Measurements from ENCODE around the gene STX17.
"Not testable (repeated sequence)": the region's sequence is repeated elsewhere in the genome, so short reads cannot be mapped to it uniquely, and the experiment has no call there.

The STX17 gene

DNA sequence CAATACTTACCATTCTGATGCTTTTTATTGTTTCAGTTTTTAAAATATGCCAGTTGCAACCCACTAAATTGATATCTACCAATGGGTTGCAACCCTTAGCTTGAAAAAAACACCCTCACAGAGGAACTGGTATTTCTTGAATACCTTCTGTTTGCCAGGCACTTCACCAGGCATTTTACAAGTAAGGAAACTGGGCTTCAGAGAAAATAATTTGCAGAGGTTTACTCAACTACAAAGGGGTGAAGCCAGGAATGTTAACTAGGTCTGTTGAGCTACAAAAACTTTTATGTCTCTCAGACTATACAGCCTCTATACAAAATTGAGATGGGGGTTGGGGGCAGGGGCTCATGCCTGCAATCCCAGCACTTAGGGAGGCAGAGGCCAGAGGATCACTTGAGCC lies 65.0 kb downstream of the STX17 start:
- Histone ChIP-seq H3K27ac (no peak overlapping the region), H3K9me3 (ENCODE audit: severe bottlenecking) (no peaks in the 10 kb centered on the region), H3K27me3 (ENCODE audit: insufficient read depth, low read depth, severe bottlenecking) (no peaks in the 10 kb centered on the region), H3K36me3 (no peaks in the 10 kb centered on the region), H3K4me3 (ENCODE audit: low read depth, low read length) (no peak overlapping the region)
- DNase-seq = no peak
- TF ChIP-seq, protein P1, sequence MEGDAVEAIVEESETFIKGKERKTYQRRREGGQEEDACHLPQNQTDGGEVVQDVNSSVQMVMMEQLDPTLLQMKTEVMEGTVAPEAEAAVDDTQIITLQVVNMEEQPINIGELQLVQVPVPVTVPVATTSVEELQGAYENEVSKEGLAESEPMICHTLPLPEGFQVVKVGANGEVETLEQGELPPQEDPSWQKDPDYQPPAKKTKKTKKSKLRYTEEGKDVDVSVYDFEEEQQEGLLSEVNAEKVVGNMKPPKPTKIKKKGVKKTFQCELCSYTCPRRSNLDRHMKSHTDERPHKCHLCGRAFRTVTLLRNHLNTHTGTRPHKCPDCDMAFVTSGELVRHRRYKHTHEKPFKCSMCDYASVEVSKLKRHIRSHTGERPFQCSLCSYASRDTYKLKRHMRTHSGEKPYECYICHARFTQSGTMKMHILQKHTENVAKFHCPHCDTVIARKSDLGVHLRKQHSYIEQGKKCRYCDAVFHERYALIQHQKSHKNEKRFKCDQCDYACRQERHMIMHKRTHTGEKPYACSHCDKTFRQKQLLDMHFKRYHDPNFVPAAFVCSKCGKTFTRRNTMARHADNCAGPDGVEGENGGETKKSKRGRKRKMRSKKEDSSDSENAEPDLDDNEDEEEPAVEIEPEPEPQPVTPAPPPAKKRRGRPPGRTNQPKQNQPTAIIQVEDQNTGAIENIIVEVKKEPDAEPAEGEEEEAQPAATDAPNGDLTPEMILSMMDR (IDR thresholded peaks at IDR 0.05; ENCODE audit: low read depth, low read length) = no peak

DNA sequence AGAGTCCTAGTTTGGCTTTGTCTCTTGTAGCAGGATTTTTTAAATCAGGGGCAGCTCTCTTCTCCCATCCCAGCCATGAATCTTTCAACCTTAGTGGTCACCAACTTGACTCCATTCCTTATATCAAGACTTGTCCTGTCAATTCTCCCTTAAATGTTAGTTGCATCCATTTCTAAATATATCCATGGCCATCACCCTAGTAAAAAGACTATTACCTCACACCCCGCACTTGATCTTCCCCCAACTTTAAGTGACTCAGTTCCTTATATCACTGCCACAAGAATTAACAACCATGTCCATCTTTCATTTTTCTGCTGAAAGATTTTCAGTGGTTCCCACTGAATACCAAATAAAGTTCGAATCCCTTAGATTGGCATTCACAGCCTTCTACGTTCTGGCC lies 67.0 kb downstream of the STX17 start:
- H3K4me3 ChIP-seq (ENCODE audit: low read depth, low read length) = no peak overlapping the region
- no peaks in the 10 kb centered on the region for H3K27me3 ChIP-seq (ENCODE audit: insufficient read depth, low read depth, severe bottlenecking)
- no peak overlapping the region for H3K27ac ChIP-seq
- H3K9me3 ChIP-seq (ENCODE audit: severe bottlenecking) = no peaks in the 10 kb centered on the region
- DNase-seq = no peak
- TF ChIP-seq, protein P1 (IDR thresholded peaks at IDR 0.05; ENCODE audit: low read depth, low read length) = no peak
- H3K36me3 ChIP-seq = no peaks in the 10 kb centered on the region

DNA sequence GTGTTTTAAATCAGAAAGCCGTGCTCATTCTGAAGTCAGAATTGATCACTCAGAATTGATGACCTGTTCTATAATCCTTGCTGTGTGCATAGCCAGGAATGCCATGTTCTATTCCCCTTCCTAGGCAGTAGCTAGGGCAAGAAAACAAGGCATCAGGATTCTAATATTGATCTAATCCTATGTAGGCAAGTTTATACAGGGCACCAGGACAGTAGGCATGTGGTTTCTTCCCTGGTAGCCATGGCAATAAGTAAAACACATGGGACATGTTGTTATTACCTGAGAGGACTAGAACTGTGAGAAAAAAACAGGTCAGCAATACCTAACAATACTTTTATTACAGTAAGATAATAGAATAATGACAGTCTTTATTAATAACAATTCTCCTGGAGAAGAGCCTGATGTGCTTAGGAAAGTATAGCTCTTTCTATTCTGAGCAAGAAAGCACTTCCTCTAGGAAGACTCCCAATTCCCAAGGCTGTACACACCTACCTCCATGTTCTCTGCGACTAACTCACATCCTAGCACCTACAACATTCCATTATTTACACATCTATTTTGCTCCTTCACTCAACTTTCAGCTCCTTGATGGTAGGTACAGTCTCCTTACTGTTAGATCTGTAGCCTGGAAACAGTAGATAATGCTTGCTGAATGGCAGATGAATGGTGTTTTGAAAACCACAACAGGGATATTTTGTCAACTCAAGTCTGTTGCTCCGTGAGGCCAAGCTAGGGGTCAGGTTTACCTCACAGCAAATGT lies 70.8 kb downstream of the STX17 start:
- TF ChIP-seq, protein P1 (IDR thresholded peaks at IDR 0.05; ENCODE audit: low read depth, low read length) = no peak

DNA sequence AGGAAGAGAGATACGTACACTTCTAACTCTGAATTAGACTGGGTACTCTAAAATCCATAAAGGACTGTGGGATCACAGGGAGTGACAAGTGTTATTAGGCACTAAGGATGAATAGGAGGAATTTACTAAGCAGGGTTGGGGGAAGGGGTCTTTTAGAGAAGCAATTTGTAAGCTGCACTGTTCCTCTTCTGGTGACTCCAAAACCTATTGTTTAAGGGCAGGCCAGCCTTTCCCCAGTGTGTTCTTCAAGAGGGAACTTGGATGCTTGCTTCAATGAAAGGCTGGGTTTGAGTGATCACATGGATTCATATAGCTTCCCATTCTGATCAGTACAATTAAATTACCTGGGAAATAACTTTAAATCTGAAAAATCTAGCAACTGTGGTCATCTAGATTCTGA lies 71.8 kb downstream of the STX17 start:
- TF ChIP-seq, protein P1 (IDR thresholded peaks at IDR 0.05; ENCODE audit: low read depth, low read length) = no peak
- H3K4me3 ChIP-seq (ENCODE audit: low read depth, low read length) = no peak overlapping the region
- DNase-seq = no peak
- no peak overlapping the region for H3K27ac ChIP-seq
- H3K9me3 ChIP-seq (ENCODE audit: severe bottlenecking) = no peaks in the 10 kb centered on the region
- H3K27me3 ChIP-seq (ENCODE audit: insufficient read depth, low read depth, severe bottlenecking) = no peaks in the 10 kb centered on the region
- H3K36me3 ChIP-seq = peaks cover 4% of the 10 kb centered on the region

More for the DNA sequence above, 70.8 kb downstream of the STX17 start:
- H3K27ac ChIP-seq = no peak overlapping the region
- H3K36me3 ChIP-seq = peaks cover 4% of the 10 kb centered on the region; the same call in 1 of the 2 replicates
- DNase-seq = no peak
- H3K4me3 ChIP-seq (ENCODE audit: low read depth, low read length) = no peak overlapping the region
- no peaks in the 10 kb centered on the region for H3K27me3 ChIP-seq (ENCODE audit: insufficient read depth, low read depth, severe bottlenecking)
- H3K9me3 ChIP-seq (ENCODE audit: severe bottlenecking) = no peaks in the 10 kb centered on the region

DNA sequence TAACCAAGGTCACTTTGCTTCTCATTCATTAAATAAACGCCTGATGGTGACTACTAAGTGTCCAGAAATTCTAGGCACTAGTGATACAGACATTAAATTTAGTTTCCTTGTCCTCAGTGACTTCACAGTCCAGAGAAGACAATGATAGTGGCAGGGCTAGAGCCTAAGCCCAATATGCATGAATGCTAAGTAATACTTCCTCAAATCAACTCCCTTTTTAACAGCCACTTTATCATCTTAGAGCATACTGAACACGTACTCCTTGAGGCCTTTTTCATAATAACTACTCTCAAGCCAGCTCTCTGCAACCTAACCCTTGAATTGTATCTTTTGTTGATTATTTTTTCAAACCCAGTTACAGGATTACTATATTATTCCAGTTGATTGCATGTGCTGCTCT lies 74.1 kb downstream of the STX17 start:
- H3K9me3 ChIP-seq (ENCODE audit: severe bottlenecking) = no peaks in the 10 kb centered on the region
- no peaks in the 10 kb centered on the region for H3K27me3 ChIP-seq (ENCODE audit: insufficient read depth, low read depth, severe bottlenecking)
- DNase-seq = no peak
- no peak overlapping the region for H3K27ac ChIP-seq
- TF ChIP-seq, protein P1 (IDR thresholded peaks at IDR 0.05; ENCODE audit: low read depth, low read length) = no peak
- H3K4me3 ChIP-seq (ENCODE audit: low read depth, low read length) = no peak overlapping the region
- H3K36me3 ChIP-seq = peaks cover 4% of the 10 kb centered on the region

DNA sequence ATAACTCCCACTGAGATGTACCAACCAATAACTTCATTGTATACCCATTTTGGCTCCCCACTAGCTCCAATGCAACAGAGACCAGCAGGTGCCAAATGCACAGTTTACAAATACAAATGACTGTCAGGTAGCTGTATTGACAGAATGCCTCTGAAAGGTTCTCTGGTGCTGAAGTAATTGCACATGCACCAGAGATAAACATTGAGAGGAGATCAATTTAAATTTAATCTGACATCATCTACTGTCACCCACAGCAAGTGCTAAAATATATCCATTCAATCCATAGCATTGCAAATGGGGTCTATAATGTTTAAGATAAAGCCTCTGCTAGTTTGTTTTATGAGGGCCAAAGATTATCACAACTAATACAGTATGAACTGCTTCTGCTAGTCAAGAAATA lies 80.2 kb downstream of the STX17 start:
- Histone ChIP-seq H3K36me3 (peaks cover 7% of the 10 kb centered on the region), H3K27ac (no peak overlapping the region), H3K9me3 (ENCODE audit: severe bottlenecking) (peaks cover 10% of the 10 kb centered on the region), H3K4me3 (ENCODE audit: low read depth, low read length) (no peak overlapping the region), H3K27me3 (ENCODE audit: insufficient read depth, low read depth, severe bottlenecking) (no peaks in the 10 kb centered on the region)
- no peak for DNase-seq
- TF ChIP-seq, protein P1 (IDR thresholded peaks at IDR 0.05; ENCODE audit: low read depth, low read length) = no peak

DNA sequence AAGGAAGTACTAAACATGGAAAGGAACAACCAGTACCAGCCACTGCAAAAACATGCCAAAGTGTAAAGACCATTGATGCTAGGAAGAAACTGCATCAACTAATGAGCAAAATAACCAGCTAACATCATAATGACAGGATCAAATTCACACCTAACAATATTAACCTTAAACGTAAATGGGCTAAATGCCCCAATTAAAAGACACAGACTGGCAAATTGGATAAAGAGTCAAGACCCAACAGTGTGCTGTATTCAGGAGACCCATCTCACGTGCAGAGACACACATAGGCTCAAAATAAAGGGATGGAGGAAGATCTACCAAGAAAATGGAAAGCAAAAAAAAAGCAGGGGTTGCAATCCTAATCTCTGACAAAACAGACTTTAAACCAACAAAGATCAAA lies 84.1 kb downstream of the STX17 start:
- peaks cover 22% of the 10 kb centered on the region for H3K9me3 ChIP-seq (ENCODE audit: severe bottlenecking)
- H3K36me3 ChIP-seq; DNase-seq; H3K4me3 ChIP-seq (ENCODE audit: low read depth, low read length); H3K27ac ChIP-seq; H3K27me3 ChIP-seq (ENCODE audit: insufficient read depth, low read depth, severe bottlenecking): not testable (repeated sequence)
